HG03457 (cell line): ENCODE measurements around the gene HTR2C.
"Not testable (repeated sequence)": the region's sequence is repeated elsewhere in the genome, so short reads cannot be mapped to it uniquely, and the experiment has no call there.

Experiments used
- ATAC-seq: cut with Tn5 transposase; IDR thresholded peaks from one replicate; pipeline ENCODE4 v1.9.1; 2021; ENCODE audit warnings: moderate number of reproducible peaks; ENCODE audit not compliant: unreplicated experiment

Gene HTR2C

DNA sequence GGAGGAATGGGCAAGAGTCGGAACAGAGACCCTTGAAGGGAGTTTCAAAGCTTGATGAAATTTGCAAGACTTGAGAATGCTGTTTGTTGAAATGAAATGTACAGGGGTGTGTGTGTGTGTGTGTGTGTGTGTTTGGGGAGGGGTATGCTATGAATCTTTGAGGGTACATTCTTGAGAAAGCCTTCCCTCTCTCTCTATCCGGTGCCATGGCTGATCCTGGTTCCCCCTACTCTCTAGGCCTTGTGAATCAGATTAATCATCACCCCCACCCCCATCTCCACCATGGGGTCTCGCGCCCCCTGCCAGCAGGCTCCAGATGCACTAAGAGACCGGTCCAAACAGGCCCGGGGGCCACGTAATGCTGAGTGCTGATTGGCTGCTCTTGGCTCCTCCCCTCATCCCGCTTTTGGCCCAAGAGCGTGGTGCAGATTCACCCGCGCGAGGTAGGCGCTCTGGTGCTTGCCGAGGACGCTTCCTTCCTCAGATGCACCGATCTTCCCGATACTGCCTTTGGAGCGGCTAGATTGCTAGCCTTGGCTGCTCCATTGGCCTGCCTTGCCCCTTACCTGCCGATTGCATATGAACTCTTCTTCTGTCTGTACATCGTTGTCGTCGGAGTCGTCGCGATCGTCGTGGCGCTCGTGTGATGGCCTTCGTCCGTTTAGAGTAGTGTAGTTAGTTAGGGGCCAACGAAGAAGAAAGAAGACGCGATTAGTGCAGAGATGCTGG is at the start of gene HTR2C:
HTR2C (plus strand) TSS at position 441 of the 729 bp plus-strand sequence. CDS start 142,851 bp downstream, outside the sequence.
- no peak for ATAC-seq

DNA sequence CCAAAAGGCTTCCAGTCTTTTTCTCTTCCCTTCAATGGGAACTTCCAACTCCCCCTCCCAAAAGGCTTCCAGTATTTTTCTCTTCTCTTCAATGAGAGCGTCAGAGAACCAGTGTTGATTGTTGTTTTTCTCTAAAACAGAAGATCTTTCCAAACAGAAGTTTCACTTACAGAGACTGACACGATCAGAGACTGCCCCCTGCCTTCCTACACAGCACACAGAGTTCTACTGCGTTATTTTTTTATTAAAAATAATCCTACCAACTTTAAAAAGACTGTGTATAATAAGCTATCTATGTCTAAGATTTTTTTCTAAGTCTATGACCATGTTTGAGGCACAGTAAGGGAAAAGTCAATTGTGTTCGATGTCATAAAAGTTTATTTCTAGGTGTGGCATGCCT is 3.5 kb upstream of the HTR2C start:
- no peak for ATAC-seq

DNA sequence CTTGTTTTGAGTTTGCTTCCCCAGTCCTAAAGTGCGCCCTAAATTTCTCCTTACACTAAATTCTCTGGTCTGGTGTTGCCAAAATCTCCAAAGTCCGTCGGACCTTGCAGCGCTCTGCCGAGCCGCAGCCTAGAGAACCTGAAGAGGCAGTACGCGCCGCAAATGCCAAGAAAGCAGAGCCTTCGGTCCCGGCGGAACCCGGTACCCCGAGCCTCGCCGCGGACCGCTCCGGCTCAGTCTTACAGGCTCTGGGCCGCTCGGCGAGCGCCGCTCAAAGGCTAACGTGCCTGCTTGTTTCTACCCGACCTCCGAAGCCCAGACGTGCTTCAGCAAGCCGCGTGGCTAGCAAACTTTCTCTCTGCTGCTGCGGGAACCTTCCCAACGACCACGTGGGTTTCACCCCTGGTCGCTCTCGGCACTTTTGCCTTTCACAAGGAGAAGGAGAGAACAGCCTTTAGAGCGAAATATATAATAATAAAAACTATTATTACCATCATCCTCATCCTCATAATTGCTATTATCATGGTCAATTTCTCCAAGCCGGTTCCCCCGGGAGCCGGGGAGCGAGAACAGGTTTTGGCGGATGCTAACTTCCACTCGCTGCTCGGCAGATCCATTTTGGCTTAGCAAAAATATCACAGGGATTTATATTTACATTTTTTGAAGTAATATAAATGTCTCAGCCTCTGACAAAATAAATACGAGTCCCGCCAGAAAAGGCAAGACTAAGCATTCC is 2.2 kb upstream of the HTR2C start:
- no peak for ATAC-seq

DNA sequence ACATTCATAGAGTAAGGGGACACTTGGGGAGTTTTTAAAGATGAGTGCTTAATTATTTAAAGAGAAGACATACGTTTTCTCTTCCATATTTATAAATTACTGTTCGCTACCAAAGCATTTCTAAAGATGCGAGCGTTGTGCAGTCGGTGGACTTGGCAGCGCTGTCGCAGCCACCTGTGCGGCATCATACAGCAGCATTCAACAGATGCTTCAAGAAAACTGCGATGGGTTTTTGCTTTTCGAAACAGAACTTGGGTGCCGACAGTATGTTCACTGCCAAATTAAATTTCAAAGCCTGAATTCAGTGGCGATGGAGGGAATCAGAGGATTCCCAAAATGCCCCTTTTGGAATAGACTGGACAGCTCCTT is 1.6 kb upstream of the HTR2C start:
- no peak for ATAC-seq

DNA sequence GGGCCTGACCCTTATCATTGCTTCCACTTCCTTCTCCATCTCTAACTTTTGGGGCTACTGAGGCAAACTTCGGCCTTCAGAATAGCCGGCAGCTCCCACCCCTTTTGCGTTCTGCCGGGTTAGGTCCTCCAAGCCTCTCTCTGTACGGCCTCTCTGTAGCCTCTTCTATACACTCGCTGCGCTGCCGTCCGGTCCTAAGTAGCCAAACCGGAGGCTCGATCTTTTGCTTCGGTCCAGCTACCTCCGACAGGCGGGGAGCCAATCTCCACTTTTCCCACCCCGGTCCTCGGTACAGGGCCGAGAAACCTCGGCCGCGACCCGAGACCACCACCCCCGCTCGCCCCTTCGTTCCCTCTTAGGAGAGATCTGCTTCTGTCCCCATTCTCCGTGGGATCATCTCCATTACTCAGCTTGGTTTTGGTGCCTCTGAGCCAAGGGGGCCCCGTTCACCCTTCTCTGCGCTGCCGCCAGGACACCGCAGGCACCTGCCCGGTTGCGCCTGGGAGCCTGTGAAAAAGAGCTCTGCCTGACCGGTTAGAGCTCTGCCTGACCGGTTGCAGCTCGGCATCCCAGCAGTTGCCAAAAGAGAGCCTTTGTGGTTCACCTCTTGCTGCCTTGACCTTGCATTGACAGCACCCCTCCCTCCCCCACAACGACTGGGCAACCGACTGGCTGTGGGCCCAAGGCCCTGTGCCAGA is 1.0 kb upstream of the HTR2C start:
- no peak for ATAC-seq

DNA sequence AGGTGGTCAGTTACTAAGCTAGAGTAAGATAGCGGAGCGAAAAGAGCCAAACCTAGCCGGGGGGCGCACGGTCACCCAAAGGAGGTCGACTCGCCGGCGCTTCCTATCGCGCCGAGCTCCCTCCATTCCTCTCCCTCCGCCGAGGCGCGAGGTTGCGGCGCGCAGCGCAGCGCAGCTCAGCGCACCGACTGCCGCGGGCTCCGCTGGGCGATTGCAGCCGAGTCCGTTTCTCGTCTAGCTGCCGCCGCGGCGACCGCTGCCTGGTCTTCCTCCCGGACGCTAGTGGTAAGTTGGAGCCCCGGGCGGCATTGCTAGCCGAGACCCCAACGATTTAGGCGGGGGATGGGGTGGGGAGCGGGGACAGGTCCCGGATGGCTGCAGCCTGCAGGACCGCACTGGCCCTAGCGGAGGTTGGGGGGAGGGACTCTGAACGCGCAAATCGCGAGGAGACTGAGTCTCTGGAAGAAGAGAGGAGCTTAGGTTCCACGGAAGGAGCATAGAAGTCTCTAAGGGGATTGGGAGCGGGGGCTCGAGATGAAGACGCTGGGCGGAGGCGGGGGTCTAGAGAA is 573 bp downstream of the HTR2C start:
- ATAC-seq: no peak

DNA sequence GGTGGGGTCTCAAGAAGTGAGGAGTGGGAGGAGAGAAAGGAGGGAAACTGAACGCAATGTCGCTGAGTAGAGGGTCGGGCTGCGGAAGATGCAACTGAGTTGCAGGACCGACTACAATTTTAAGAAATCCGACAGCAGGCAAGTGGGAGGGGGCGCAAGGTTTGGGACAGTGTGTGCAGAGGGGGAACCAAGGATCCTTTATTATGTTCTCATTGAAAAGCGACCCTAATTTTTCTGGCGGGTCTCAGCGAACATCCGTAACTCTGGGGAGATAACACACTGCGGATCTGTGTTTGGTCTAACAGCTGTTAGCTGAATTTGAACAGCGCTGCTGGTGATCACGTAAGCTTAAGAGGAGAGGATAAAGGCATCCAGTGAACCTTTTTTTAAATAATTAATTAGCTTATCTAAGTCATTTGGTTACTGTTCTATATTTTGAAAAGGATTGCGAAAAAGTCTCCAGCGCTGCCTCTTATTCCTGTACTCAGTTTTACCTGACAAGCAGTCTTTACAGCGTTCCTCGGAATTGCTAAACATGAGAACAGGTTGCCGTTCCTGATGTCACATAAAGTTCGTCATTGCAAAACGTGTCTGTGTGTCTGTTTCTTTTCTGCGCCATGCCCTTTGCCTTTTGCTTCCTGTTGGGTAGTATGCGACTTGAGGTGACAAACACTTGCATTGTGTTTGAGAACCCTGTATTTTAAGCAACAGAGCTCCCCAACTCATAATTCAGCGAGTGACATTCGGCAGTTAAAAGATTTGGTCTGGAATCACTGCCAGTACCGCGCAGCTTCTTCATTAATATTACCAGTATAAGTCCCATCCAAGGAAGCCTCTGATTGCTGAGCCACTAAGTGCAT is 1.3 kb downstream of the HTR2C start:
- ATAC-seq: no peak

DNA sequence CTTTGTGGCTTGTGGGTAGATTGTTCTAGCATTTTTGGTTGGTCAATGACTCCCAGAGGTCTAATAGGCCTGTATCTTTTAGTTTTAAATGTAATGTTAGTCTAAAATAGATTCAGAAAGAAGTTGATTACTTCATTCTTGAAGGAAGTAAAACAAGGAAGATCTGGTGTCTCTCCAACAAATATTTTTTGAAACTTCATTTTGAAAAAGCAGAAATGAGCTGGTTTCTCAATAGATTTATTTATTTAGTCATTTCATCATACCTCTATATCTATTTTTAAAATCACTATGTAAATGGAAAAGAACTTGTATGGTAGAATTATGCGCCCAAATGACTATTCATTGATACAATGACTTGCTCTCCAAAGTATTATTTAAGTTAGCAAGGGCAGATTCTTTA is 7.2 kb downstream of the HTR2C start:
- ATAC-seq: no peak

DNA sequence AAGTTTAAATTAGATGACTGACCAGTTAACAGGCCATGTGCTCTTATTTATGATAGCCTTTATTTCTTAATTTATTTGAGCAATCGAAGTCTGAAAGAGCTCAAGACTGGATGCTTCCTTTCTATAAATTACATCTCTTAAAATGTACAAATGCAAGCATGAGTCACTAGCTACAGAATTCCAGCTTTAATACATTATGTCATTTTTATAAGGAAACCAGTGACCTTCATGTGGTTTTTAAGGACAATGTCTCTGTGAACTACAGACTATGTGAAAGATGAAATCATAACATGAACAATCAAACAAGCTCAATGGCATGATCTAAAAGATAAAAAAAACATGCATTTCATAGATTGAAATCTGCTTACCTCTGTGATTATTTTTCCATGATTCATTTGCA is 15.4 kb downstream of the HTR2C start:
- ATAC-seq: no peak

DNA sequence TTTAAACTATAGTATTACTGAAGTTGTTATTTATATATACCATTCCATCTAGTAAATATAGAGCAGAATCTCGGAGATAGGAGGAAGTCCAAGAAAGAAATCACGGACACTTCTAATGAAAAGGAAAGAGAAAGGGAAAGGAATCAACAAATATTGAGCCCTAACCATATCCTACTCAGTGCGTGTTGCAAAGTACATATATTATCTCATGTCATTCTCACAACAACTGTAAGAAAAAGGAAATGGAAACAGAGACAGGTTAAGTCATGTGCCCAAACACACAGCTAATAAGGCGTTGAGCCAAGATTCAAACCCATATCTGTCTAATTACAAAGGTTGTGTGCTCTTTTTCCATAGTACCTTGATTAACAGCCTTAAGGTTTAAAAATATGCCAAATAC is 16.0 kb downstream of the HTR2C start:
- ATAC-seq: no peak

DNA sequence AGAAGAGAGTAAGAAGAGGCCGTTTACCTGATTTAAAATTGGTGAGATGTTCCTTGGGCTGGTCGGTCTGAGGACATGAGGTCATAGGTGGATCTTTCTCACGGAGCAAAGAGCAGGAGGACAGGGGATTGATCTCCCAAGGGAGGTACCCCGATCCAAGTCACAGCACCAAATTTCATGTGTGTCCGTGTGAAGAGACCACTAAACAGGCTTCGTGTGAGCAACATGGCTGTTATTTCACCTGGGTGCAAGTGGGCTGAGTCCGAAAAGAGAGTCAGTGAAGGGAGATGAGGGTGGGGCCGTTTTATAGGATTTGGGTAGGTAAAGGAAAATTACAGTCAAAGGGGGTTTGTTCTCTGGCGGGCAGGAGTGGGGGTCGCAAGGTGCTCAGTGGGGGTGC is 22.7 kb downstream of the HTR2C start:
- ATAC-seq: not testable (repeated sequence)

DNA sequence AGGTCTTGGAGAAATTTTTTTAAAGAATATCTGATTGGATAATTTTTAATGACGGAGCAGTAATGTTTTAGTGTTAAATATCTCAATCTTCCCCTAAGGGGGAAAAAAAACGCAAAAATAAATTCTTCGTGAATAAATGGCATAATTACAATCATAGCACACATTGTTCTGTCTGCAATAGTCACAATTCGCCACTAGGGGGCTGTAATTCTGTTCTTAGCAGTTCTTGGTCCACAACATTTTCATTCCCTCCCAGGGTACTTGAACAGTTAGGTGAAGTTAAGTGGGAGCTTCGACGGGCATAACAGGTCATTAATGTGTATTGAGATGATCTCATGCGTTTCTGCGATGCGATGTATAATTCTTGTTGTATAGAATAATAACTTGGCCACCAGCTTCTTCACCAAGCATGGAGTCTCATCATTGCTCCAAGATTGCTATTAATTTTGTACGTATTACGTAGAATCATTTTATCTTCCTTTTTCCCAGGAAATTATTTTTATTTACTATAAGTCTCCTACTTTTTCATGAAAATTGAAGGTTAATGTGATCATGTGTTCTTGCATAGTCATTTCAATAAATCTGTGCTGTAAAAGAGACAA is 27.2 kb downstream of the HTR2C start:
- no peak for ATAC-seq

DNA sequence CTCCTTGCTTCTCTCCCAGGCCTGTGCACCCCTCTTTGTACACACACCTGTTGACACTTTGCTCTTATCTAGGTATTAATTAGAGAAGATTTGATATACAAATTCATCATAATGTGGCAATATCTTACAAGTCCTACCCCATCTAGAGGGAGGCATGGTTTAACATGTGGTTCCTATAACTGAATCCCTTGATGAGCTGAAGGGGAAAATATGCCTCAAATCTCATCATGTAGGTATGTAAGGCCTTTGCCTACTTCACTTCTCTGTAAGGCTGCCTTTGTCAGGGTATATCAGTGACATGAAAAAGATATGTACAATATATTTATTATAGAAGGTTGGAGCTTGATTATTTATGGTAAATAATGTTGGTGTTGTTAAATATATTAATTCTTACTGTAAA is 31.9 kb downstream of the HTR2C start:
- no peak for ATAC-seq

DNA sequence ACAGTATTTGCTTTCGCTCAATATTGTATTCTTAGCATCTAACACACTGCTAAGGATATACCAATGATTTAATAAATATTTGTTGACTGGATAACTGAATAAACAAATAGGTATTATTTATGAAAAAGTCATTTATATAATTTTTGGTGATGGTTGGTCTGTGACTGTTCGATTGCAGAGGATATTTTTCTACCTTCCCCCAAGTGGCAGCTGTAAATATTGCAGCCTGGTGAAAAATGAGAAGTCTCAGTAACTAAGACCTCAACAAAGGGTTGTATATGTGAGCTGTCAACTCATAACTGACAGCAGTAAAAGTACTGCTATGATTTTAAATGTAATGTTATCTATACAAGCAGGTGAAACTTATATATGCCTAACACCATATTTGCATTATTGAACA is 36.0 kb downstream of the HTR2C start:
- no peak for ATAC-seq

DNA sequence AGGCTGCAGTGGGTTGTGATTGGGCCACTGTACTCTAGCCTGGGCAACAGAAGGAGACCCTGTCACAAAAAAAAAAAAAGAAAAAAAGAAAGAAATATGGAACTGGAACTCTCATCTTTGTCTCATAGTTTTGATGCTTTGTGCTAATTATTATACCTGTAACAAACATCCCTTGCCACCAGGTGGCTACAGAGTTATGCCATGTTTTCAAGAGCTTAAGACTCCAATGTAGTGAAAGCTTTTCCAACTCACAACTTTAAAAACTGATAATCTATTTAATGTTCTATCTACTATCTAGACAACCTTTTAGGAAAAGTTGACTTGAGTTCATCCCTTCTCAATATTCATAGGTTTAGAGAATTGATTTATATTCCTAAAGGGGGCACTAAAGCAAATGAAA is 42.4 kb downstream of the HTR2C start:
- no peak for ATAC-seq

DNA sequence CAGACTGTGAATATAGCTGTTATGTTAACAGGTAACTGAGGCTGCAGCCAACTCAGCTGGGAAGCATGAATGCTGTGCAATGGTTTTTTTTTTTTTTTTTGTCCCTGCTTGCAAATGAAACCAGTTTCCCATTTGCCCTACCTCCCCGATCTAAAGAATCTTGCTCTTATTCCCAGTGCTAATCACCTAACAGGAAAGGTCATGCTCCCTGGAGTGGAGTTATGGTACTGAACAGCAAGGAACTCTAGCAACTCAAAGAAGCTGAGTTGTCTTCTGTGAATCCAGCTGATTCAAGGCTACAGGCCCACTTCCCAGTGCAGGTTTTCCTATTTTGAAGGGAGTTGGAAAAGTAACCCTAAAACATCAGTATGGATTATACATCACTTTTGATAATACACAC is 52.1 kb downstream of the HTR2C start:
- no peak for ATAC-seq

DNA sequence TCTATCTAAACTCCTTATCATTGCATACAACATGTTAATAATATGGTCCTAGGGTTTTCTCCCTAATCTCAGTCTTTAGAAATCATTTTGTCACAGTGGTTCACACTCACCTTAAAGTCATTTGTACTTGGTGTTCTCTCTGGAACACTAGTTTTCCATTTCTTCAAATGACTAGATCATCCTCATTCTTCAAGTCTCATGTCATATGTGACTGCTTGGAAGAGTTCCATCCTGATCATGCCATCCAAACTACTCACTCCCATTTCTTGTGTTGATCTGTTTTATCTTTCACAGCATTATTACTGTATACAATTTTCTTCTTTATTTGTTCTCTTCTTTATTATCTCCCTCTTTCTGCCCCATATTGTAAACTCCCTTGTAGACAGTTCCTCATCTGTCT is 66.5 kb downstream of the HTR2C start:
- no peak for ATAC-seq

DNA sequence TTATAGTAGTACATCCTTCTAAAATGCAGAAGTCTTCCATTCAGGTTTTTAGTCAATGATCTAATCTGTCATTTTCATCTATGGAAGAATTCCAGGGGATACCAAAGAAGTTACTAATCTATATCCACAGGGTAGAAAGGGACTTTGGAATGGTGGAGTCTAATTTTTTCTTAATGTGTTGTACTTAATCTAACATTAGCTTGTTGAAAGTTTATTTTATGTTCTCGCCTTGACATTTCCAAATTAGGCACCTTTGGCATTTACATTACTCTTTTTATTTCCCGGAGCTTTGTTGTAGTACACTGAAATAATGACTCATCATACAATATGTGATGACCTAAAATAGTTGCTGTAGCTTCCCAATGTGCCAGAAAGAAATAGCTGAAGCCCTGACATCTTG is 91.5 kb downstream of the HTR2C start:
- ATAC-seq: no peak

DNA sequence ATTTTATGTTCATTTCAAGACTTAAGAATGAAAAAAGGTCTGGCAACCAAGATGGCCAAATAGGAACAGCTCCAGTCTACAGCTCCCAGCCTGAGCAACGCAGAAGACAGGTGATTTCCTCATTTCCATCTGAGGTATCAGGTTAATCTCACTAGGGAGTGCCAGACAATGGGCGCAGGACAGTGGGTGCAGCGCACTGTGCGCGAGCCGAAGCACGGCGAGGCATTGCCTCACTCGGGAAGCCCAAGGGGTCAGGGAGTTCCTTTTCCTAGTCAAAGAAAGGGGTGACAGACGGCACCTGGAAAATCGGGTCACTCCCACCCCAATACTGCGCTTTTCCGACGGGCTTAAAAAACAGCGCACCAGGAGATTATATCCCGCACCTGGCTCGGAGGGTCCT is 116.6 kb downstream of the HTR2C start:
- ATAC-seq: not testable (repeated sequence)

DNA sequence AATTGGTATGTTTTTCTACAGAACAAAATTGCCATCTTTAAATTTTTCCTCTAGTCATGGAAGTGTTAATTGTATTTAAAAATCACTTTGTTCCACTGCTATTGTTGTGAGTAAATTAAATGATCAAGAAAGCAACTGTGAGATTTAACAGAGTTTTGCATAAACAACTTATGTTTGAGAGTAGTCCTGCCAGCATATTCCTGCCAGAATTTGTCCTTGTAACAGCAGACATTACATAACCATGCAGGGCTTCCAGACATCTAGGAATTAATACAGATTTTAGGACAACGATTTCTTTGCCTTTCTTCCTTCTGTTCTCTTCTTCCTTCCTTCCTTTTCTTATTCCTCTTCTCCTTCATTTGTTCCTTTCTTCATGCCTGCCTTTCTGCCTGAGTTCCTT is 125.5 kb downstream of the HTR2C start:
- ATAC-seq: no peak
